Activated naive CD4-positive, alpha-beta T cell treated with anti-CD3 and anti-CD28 coated beads, Interleukin-2, amount 50 U/mL, for 72 hours (primary cell): ENCODE results near the gene PRR33. TPM values are rescaled to one million over a fixed set of nuclear protein-coding genes. Genes with fewer than 3 reads are reported as not detected.

Experiments used
- ATAC-seq, 2 donors: fragments of 150-1000 bp; cut with Tn5 transposase; 2 replicates each; pipeline ENCODE4 v1.10.0; 2021; ENCODE audit warnings: mild to moderate bottlenecking in 2 of 2, moderate library complexity in 2 of 2
- DNase-seq, 2 donors: peaks; one replicate each; pipeline ENCODE4 v3.0.0; 2021 to 2022; ENCODE audit warnings: low spot score in 2 of 2
- H3K27ac Mint-ChIP-seq, 2 donors: one replicate each; pipeline ENCODE4 v1.8.0; 2022; ENCODE audit warnings: mild to moderate bottlenecking in 2 of 2, mixed read lengths in 2 of 2
- H3K36me3 Mint-ChIP-seq, 2 donors: one replicate each; pipeline ENCODE4 v1.8.0; 2022; ENCODE audit warnings: mixed read lengths in 2 of 2
- H3K9me3 Mint-ChIP-seq, 2 donors: one replicate each; pipeline ENCODE4 v1.8.0; 2022; ENCODE audit warnings: mixed read lengths in 2 of 2
- total RNA-seq, 2 donors: library from RNA; stranded (reverse); gene quantifications; one replicate each; pipeline ENCODE4 v1.2.3, GENCODE V29; 2022

Gene PRR33
- total RNA-seq, 2 donors from 2014 or later, result 0.12 to 0.20 TPM

GRCh38 chr11:1920909-1921573 lies 29.3 kb upstream of the PRR33 start:
- no peaks in the 10 kb centered on the region for H3K36me3 Mint-ChIP-seq
- H3K9me3 Mint-ChIP-seq, result no peaks in the 10 kb centered on the region
- no peak overlapping the region for H3K27ac Mint-ChIP-seq
- ATAC-seq, result no peak
- no peak for DNase-seq

DNA sequence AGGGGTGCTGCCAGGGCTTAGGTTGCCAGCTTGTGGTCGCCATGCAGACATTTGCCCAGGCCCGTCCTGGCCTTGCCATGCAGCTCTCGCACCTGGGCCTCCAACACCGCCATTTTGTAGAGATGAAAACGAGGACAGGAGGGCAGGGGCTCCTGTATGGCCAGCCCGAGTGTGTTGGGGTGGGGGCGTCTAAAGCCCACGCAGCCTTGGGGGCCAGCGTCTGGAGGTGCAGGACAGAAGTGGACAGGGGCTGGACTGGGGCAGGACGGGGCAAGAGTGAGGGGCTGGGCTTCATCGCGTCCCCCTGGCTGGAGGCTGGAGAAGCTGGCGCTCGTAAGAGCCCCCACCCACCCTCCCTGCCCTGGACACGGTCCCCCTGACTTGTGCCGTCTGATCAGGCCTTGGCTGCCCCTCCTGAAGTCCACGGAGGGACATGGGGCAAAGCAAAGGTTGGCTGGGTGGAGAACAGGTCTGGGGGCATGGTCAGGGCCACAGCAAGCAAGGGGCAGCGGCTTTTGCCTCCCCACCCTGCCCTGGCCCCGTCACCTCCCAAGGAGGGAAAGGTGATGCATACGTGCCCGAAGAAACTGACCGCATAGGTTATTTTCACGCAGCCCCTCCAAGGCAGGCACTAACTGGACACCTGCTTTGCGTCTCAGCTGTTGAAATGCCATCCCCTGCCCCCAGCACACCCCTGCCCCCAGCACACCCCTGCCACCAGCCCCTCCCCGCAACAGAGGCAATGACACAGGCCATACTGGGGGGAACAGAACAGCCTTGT lies 28.6 kb upstream of the PRR33 start:
- no peak overlapping the region for H3K27ac Mint-ChIP-seq
- H3K9me3 Mint-ChIP-seq, result peaks cover 0 to under 1% of the 10 kb centered on the region in 2 donors
- ATAC-seq (no peak), DNase-seq (no peak)
- H3K36me3 Mint-ChIP-seq, result peaks cover 0 to under 1% of the 10 kb centered on the region in 2 donors

- peak within 1 kb of the TSS in 1 of 2 donors; percentile 72 for H3K27ac Mint-ChIP-seq
- H3K9me3 Mint-ChIP-seq, result peaks cover 0 to 8% of the 10 kb centered on the region in 2 donors
- peaks cover 0 to 9% of the 10 kb centered on the region in 2 donors for H3K36me3 Mint-ChIP-seq
- no peak for DNase-seq
- ATAC-seq, result no peak
Measured at GRCh38 chr11:1919391-1920127, 27.9 kb upstream of the PRR33 start, which contains the start of gene TNNT3. TNNT3 (plus strand) TSS chr11:1919703; CDS start chr11:1922875, 3,172 bp downstream.

DNA sequence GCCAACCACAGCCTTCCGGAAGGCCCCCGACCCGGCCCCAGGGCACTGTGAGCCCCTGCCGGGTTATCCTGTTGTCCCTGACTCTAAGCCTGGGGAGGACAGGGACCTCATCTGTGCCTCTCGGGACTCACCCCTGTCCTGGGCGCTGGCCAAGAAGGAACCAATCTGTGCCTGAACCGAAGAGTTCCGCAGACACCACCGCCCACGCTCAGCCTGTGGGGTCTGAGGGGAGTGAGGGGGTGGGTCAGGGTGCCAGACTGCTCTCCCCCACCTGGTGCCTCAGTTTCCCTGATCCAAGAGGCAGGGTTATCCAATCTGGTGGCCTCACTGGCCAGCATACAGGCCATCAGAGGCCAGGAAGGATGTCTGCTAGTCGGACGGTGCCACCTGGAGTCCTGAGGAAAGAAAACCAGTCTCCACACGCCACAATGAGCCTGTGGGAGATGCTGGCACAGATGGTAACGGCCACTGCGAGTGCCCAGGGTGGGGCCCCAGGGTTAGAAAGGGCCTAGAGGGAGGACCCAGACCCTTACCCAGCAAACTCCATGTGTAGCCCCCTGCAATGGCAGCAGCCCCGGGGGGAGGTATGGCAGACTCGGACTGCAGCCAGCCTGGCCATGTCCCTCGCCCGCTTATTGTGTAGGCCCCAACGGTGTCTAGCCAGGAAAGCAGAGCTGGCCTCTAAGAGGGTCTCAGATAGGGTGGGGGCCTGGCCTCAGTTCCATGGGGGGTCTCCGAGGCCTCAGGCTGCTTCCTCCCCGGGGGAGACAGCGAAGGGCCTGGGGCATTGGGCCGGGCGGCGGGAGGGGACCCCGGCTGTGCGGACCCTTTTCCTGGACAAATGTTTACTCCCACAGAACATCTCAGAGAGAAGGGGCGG lies 27.0 kb upstream of the PRR33 start:
- DNase-seq, result no peak
- peak overlapping the region in 1 of 2 donors; percentile 72 for H3K27ac Mint-ChIP-seq
- peaks cover 0 to 14% of the 10 kb centered on the region in 2 donors for H3K9me3 Mint-ChIP-seq
- H3K36me3 Mint-ChIP-seq, result peaks cover 0 to 15% of the 10 kb centered on the region in 2 donors
- ATAC-seq, result no peak

- peaks cover 0 to 15% of the 10 kb centered on the region in 2 donors for H3K36me3 Mint-ChIP-seq
- peak overlapping the region in 1 of 2 donors; percentile 65 for H3K27ac Mint-ChIP-seq
- ATAC-seq, result peak in 1 of 2 donors; percentile 34
- no peak for DNase-seq
- H3K9me3 Mint-ChIP-seq, result peaks cover 0 to 14% of the 10 kb centered on the region in 2 donors
Measured at GRCh38 chr11:1917523-1918435, 26.1 kb upstream of the PRR33 start.

- ATAC-seq (peak in 1 of 2 donors; percentile 14), DNase-seq (no peak)
- Mint-ChIP-seq H3K27ac (peak overlapping the region in 1 of 2 donors; percentile 74), H3K9me3 (peaks cover 0 to 14% of the 10 kb centered on the region in 2 donors), H3K36me3 (peaks cover 0 to 15% of the 10 kb centered on the region in 2 donors)
Measured at GRCh38 chr11:1916986-1917522, 25.4 kb upstream of the PRR33 start.

- Mint-ChIP-seq H3K27ac (peak overlapping the region in 1 of 2 donors; percentile 74), H3K36me3 (peaks cover 0 to 15% of the 10 kb centered on the region in 2 donors), H3K9me3 (peaks cover 0 to 14% of the 10 kb centered on the region in 2 donors)
- no peak for DNase-seq
- peak; percentile 10 to 38 for ATAC-seq
Measured at GRCh38 chr11:1916132-1916985, 24.7 kb upstream of the PRR33 start.

DNA sequence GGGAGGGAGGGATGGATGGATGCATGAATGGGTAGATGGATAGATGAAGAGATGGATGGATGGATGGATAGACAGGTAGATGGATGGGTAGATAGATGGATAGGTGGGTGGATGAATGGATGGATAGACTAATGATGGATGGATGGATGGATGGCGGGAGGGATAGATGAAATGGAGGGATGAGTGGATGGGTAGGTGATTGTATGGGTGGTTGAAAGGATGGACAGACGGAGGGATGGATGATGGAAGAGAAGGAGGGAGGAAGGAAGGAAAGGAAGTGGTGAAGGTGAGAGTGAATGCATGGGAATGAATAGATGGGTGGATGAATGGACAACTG lies 24.1 kb upstream of the PRR33 start:
- Mint-ChIP-seq H3K27ac (peak overlapping the region in 1 of 2 donors; percentile 5), H3K9me3 (peaks cover 0 to 14% of the 10 kb centered on the region in 2 donors), H3K36me3 (peaks cover 0 to 15% of the 10 kb centered on the region in 2 donors)
- ATAC-seq (no peak), DNase-seq (no peak)

- ATAC-seq, result no peak
- no peak for DNase-seq
- H3K27ac Mint-ChIP-seq, result no peak overlapping the region
- H3K36me3 Mint-ChIP-seq, result peaks cover 0 to 15% of the 10 kb centered on the region in 2 donors
- H3K9me3 Mint-ChIP-seq, result peaks cover 0 to 14% of the 10 kb centered on the region in 2 donors
Measured at GRCh38 chr11:1913271-1914060, 21.8 kb upstream of the PRR33 start.

DNA sequence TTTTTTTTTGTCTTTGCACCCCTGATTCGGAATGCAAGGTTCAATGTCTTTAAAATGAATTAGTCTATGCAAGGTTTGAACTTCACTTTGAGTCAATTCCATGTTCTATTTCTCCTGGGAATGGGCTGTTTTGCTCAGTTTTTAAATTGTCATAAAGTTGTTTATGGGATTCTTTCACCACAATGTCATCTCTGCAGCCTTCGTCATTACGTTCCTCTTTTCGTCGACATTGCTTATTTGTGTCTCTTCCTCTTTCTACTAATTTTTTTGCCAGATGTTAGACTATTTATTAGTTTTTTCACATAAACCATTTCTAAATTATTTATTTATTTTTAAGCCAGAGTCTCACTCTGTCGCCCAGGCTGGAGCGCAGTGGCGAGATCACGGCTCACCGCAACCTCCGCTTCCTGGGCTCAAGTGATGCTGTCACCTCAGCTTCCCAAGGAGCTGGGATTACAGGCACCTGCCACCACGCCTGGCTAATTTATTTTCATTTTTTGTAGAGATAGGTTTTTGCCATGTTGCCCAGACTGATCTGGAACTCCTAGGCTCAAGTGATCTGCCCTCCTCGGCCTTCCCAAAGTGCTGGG lies 20.7 kb upstream of the PRR33 start:
- Mint-ChIP-seq H3K36me3 (peaks cover 0 to 15% of the 10 kb centered on the region in 2 donors), H3K27ac (no peak overlapping the region)

GRCh38 chr11:1909524-1909923 lies 17.8 kb upstream of the PRR33 start:
- ATAC-seq, result no peak
- peaks cover 0 to 6% of the 10 kb centered on the region in 2 donors for H3K9me3 Mint-ChIP-seq
- no peak for DNase-seq
- no peak overlapping the region for H3K27ac Mint-ChIP-seq
- peaks cover 0 to 6% of the 10 kb centered on the region in 2 donors for H3K36me3 Mint-ChIP-seq

More for the DNA sequence above, 20.7 kb upstream of the PRR33 start:
- ATAC-seq (no peak), DNase-seq (no peak)
- H3K9me3 Mint-ChIP-seq, result peaks cover 0 to 14% of the 10 kb centered on the region in 2 donors

DNA sequence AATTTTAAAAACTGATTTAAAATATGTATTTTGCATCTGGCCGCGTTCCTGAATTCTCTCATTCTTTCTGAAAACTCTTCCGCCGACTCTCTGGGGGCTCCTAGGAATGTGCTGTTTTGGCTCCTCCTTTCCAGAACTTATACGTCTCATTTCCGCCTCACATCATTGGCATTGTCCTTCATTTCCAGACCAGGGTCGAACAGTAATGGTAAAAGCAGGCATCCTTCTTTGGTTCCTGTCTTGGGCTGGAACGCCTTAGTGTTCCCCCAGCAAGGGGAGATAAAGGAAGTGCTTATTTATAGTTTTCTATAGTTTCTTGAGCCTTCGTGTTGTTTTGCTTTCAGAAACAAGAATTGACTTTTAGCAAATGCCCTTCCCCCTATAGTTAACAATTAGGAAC lies 16.9 kb upstream of the PRR33 start:
- H3K27ac Mint-ChIP-seq, result no peak overlapping the region
- no peaks in the 10 kb centered on the region for H3K9me3 Mint-ChIP-seq
- DNase-seq (no peak), ATAC-seq (no peak)
- H3K36me3 Mint-ChIP-seq, result no peaks in the 10 kb centered on the region
